HCT116 (cell line): ENCODE measurements around the gene MYOF. TPM values are rescaled to one million over a fixed set of nuclear protein-coding genes. Genes with fewer than 3 reads are reported as not detected.

ENCODE experiments used
- ATAC-seq: fragments of 200-7000 bp; cut with Tn5 transposase; 2 replicates; pipeline ENCODE4 v1.9.1; 2020; ENCODE audit warnings: mild to moderate bottlenecking, moderate library complexity
- BruUV-seq: library from RNA; stranded (reverse); fragments of 400-500 nt; replicated peaks from 2 replicates; lab custom pipeline; 2021; lab: Mats Ljungman, UMichigan
- CTCF ChIA-PET: fragments of 300-600 bp; sonication (Branson Sonifier 250); formaldehyde crosslinking; loops from one replicate; lab custom pipeline; 2021; ENCODE audit warnings: antibody characterized with exemption; lab: Charles Lee
- POLR2A ChIA-PET: fragments of 300-600, 350-600 bp; sonication (Branson Sonifier 250); formaldehyde crosslinking; loops from one replicate; lab custom pipeline; 2021; ENCODE audit warnings: antibody characterized with exemption; lab: Charles Lee
- RAD21 ChIA-PET, 2 experiments: fragments of 300-600 bp; sonication (Branson Sonifier 250); formaldehyde crosslinking; loops; one replicate each; lab custom pipeline; 2023; ENCODE audit warnings: low total read pairs in 2 of 2; ENCODE audit not compliant: uncharacterized antibody in 2 of 2, unreplicated experiment in 2 of 2, low non-redundant PET in 1 of 2; lab: Charles Lee
- DNase-seq: peaks from one replicate; pipeline ENCODE4 v3.0.0-alpha.2; 2010; ENCODE audit warnings: low read depth, low spot score
- H2AFZ ChIP-seq: fragments of 200-600 bp; shearing (Covaris generic), sonication (generic); 2 replicates; pipeline ENCODE4 v1.6.1; 2017; ENCODE audit warnings: low read depth, mixed run types, mixed read lengths, antibody characterized with exemption, low read length; ENCODE audit not compliant: poor library complexity, severe bottlenecking
- H3K27ac ChIP-seq: 2 replicates; pipeline ENCODE4 v1.5.1; 2012; ENCODE audit warnings: low read depth, low read length
- H3K27me3 ChIP-seq: fragments of 200-600 bp; sonication (generic); 2 replicates; pipeline ENCODE4 v1.6.1; 2016; ENCODE audit warnings: mixed run types, low read length, mixed read lengths; ENCODE audit not compliant: insufficient read depth
- H3K36me3 ChIP-seq, 2 experiments: fragments of 200-500 bp in 1 of 2; fragments of 200-600 bp in 1 of 2; sonication (Bioruptor generic) in 1 of 2; sonication (generic) in 1 of 2; 2 replicates each; pipeline versions ENCODE4 v1.5.1 to v1.6.1; 2014 to 2016; ENCODE audit warnings: low read length in 2 of 2, inconsistent platforms in 1 of 2, mixed read lengths in 1 of 2, mixed run types in 1 of 2; ENCODE audit not compliant: insufficient read depth in 2 of 2, control insufficient read depth in 1 of 2
- H3K4me1 ChIP-seq, 2 experiments: fragments of 200-600 bp in 1 of 2; sonication (generic) in 1 of 2; 2 replicates each; pipeline versions ENCODE4 v1.5.1 to v1.6.1; 2012 to 2017; ENCODE audit warnings: low read length in 2 of 2, inconsistent platforms in 1 of 2, mild to moderate bottlenecking in 1 of 2, mixed read lengths in 1 of 2, mixed run types in 1 of 2, moderate library complexity in 1 of 2; ENCODE audit not compliant: insufficient read depth in 2 of 2, control insufficient read depth in 1 of 2
- H3K4me2 ChIP-seq: fragments of 200-600 bp; sonication (generic); 2 replicates; pipeline ENCODE4 v1.6.1; 2017; ENCODE audit warnings: mixed run types, low read length, mixed read lengths
- H3K4me3 ChIP-seq, 2 experiments: fragments of 200-600 bp in 1 of 2; sonication (generic) in 1 of 2; replicated peaks in 1 of 2; 2 replicates each; pipeline ENCODE4 v1.5.1; 2011 to 2016; ENCODE audit warnings: low read length in 2 of 2, control low read depth in 1 of 2, low read depth in 1 of 2, mild to moderate bottlenecking in 1 of 2, mixed read lengths in 1 of 2, mixed run types in 1 of 2
- H3K79me2 ChIP-seq: fragments of 200-600 bp; sonication (generic); 2 replicates; pipeline ENCODE4 v1.6.1; 2017; ENCODE audit warnings: mild to moderate bottlenecking, mixed run types, low read length, moderate library complexity, mixed read lengths; ENCODE audit not compliant: insufficient read depth
- H3K9ac ChIP-seq: fragments of 200-600 bp; sonication (generic); 2 replicates; pipeline ENCODE4 v1.6.1; 2016; ENCODE audit warnings: low read length, mixed read lengths
- H3K9me2 ChIP-seq: fragments of 200-600 bp; sonication (generic), shearing (Covaris generic); 2 replicates; pipeline ENCODE4 v1.6.1; 2017; ENCODE audit warnings: mixed run types, mild to moderate bottlenecking, moderate library complexity; ENCODE audit not compliant: insufficient read depth
- H3K9me3 ChIP-seq, 2 experiments: fragments of 200-500 bp in 1 of 2; fragments of 200-600 bp in 1 of 2; sonication (Bioruptor generic) in 1 of 2; sonication (generic) in 1 of 2; 2 replicates each; pipeline ENCODE4 v1.6.1; 2014 to 2017; ENCODE audit warnings: low read length in 2 of 2, mixed read lengths in 2 of 2, inconsistent platforms in 1 of 2, low read depth in 1 of 2, mild to moderate bottlenecking in 1 of 2, mixed run types in 1 of 2, moderate library complexity in 1 of 2; ENCODE audit not compliant: control insufficient read depth in 1 of 2, insufficient read depth in 1 of 2
- H4K20me1 ChIP-seq: fragments of 200-600 bp; sonication (generic), shearing (Covaris generic); 2 replicates; pipeline ENCODE4 v1.6.1; 2017; ENCODE audit warnings: mixed run types, mild to moderate bottlenecking, moderate library complexity; ENCODE audit not compliant: insufficient read depth
- CBX3 ChIP-seq: IDR thresholded peaks from 2 replicates; pipeline ENCODE4 v1.6.1; 2012; ENCODE audit warnings: low read depth
- CEBPB ChIP-seq: IDR thresholded peaks from 2 replicates; pipeline ENCODE4 v1.6.1; 2012; ENCODE audit warnings: low read depth
- EGR1 ChIP-seq: IDR thresholded peaks from 2 replicates; pipeline ENCODE4 v1.6.1; 2012; ENCODE audit warnings: low read depth
- EZH2 ChIP-seq: fragments of 200-600 bp; sonication (generic); IDR thresholded peaks from 2 replicates; pipeline ENCODE4 v1.6.1; 2017; ENCODE audit warnings: antibody characterized with exemption, mixed run types
- JUND ChIP-seq: IDR thresholded peaks from 2 replicates; pipeline ENCODE4 v1.6.1; 2012
- SIN3A ChIP-seq: IDR thresholded peaks from 2 replicates; pipeline ENCODE4 v1.6.1; 2012; ENCODE audit warnings: low read depth
- SRF ChIP-seq: IDR thresholded peaks from 2 replicates; pipeline ENCODE4 v1.6.1; 2012; ENCODE audit warnings: low read depth
- ZNF274 ChIP-seq: fragments of 200-500 bp; sonication (Bioruptor generic); IDR thresholded peaks from 2 replicates; pipeline ENCODE4 v1.6.1; 2014; ENCODE audit warnings: mild to moderate bottlenecking, low read depth, low read length, inconsistent platforms
- intact Hi-C: fragments of 100-400 bp; cut with micrococcal nuclease; formaldehyde crosslinking; loops from 2 replicates; pipeline ENCODE4 v1.10.0; 2022
- total RNA-seq: library from RNA; stranded (reverse); gene quantifications from one replicate; pipeline ENCODE4 v1.2.1, GENCODE V29; 2021; ENCODE audit not compliant: unreplicated experiment
- TF ChIP-seq, protein P1 (sequence below): IDR thresholded peaks from 2 replicates; pipeline ENCODE4 v1.6.1; 2012; ENCODE audit warnings: low read depth
- TF ChIP-seq, protein P2 (sequence below): IDR thresholded peaks from 2 replicates; pipeline ENCODE4 v1.6.1; 2011; ENCODE audit warnings: mild to moderate bottlenecking, low read length, moderate library complexity; ENCODE audit not compliant: insufficient replicate concordance; ENCODE audit errors: extremely low read depth

Gene MYOF
- total RNA-seq, 1 experiment from 2014 or later = 250 TPM

DNA sequence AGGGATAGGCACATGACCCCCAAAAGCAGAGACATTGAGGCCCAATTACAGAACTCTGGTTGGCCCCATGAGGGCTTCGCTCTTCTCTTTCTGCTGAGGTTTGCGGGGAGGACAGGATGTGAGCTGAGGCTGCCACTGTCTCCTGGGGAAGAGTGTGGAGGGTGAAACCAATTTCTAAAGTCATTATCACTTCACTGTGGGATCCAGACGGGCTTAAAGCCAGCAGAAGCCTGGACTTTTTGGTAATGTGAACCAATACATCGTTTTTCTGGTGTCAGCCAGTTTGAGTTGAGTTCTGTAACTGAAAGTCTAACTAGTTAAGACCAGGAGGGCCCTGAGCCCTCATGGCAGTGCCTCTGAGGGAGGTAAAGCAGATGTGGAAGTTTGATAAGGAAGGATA is 163.0 kb downstream of the MYOF start:
- peaks cover 57 to 80% of the 10 kb centered on the region in 2 experiments for H3K36me3 ChIP-seq
- ChIA-PET POLR2A (no interaction called here), RAD21 (no interaction called here), CTCF (no interaction called here)
- no peaks in the 10 kb centered on the region for H3K9me3 ChIP-seq
- intact Hi-C loops = no loop called here
- ATAC-seq (no peak), DNase-seq (no peak)
- TF ChIP-seq SIN3A (no peak), EGR1 (no peak), CEBPB (no peak), JUND (no peak), EZH2 (no peak), ZNF274 (no peak), CBX3 (no peak), SRF (no peak)
- TF ChIP-seq, protein P1, sequence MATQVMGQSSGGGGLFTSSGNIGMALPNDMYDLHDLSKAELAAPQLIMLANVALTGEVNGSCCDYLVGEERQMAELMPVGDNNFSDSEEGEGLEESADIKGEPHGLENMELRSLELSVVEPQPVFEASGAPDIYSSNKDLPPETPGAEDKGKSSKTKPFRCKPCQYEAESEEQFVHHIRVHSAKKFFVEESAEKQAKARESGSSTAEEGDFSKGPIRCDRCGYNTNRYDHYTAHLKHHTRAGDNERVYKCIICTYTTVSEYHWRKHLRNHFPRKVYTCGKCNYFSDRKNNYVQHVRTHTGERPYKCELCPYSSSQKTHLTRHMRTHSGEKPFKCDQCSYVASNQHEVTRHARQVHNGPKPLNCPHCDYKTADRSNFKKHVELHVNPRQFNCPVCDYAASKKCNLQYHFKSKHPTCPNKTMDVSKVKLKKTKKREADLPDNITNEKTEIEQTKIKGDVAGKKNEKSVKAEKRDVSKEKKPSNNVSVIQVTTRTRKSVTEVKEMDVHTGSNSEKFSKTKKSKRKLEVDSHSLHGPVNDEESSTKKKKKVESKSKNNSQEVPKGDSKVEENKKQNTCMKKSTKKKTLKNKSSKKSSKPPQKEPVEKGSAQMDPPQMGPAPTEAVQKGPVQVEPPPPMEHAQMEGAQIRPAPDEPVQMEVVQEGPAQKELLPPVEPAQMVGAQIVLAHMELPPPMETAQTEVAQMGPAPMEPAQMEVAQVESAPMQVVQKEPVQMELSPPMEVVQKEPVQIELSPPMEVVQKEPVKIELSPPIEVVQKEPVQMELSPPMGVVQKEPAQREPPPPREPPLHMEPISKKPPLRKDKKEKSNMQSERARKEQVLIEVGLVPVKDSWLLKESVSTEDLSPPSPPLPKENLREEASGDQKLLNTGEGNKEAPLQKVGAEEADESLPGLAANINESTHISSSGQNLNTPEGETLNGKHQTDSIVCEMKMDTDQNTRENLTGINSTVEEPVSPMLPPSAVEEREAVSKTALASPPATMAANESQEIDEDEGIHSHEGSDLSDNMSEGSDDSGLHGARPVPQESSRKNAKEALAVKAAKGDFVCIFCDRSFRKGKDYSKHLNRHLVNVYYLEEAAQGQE = no peak
- TF ChIP-seq, protein P2, sequence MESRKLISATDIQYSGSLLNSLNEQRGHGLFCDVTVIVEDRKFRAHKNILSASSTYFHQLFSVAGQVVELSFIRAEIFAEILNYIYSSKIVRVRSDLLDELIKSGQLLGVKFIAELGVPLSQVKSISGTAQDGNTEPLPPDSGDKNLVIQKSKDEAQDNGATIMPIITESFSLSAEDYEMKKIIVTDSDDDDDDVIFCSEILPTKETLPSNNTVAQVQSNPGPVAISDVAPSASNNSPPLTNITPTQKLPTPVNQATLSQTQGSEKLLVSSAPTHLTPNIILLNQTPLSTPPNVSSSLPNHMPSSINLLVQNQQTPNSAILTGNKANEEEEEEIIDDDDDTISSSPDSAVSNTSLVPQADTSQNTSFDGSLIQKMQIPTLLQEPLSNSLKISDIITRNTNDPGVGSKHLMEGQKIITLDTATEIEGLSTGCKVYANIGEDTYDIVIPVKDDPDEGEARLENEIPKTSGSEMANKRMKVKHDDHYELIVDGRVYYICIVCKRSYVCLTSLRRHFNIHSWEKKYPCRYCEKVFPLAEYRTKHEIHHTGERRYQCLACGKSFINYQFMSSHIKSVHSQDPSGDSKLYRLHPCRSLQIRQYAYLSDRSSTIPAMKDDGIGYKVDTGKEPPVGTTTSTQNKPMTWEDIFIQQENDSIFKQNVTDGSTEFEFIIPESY = no peak
- no peak overlapping the region for H3K4me3 ChIP-seq
- no peak overlapping the region for H3K27ac ChIP-seq
- H3K4me1 ChIP-seq = no peaks in the 10 kb centered on the region
- no peak overlapping the region for H2AFZ ChIP-seq
- H3K79me2 ChIP-seq = no peaks in the 10 kb centered on the region
- no peaks in the 10 kb centered on the region for H3K9me2 ChIP-seq
- H3K9ac ChIP-seq = no peak overlapping the region
- H3K27me3 ChIP-seq = no peaks in the 10 kb centered on the region
- H4K20me1 ChIP-seq = no peaks in the 10 kb centered on the region
- H3K4me2 ChIP-seq = no peak overlapping the region
- BruUV-seq = no TSS peak
